ENCODE data around the gene RNFT2.
"Not testable (repeated sequence)": the region's sequence is repeated elsewhere in the genome, so short reads cannot be mapped to it uniquely, and the experiment has no call there.

Gene RNFT2

DNA sequence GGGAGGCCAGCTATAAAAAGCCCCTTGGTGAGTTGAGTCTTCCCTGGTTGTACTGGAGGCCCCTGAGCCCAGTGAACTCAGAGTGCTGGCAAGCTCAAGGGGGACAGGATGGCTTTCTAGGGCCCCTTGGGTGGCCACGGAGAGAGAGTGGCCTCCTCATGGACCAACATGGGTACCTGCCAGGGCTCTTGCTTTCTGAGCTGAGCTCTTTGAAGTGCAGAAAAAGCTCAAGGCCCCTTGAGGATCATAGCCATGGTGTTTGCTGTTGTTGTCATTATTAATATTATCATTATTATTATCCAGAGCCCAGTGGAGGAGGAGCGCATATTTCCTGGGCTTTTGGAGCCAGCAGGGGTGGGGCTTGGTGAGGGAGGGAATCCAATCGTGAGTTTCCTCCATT is 6.7 kb downstream of the RNFT2 start:
- Mint-ChIP-seq H3K4me3 (no peak overlapping the region), H3K27ac (no peak overlapping the region), H3K36me3 (ENCODE audit: low read depth) (no peaks in the 10 kb centered on the region), H3K4me1 (ENCODE audit: low read depth) (no peaks in the 10 kb centered on the region), H3K9me3 (no peaks in the 10 kb centered on the region), H3K27me3 (peaks cover 8% of the 10 kb centered on the region)
- intact Hi-C loops (cut with micrococcal nuclease) = no loop called here

DNA sequence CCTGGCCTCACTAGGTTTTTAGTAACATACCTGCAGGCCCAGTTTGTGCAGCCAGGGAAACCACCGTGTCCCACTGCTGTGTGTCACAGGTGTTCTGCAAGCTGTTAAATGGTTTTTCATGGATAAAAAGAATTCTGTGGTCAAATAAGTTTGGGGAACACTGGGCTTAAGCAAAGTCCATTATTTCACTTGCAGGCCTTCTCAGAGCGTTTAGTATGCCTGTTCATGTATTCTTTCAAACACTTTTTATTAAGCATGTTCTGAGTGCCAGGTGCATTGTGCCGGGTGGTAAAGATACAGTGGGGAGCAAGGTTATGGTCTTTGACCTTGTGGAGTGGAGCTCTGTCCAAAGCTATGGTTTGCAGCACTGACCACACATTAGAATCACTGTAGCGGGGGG is 7.4 kb downstream of the RNFT2 start:
- intact Hi-C loops (cut with micrococcal nuclease) = no loop called here
- Mint-ChIP-seq H3K27me3 (peaks cover 3% of the 10 kb centered on the region), H3K9me3 (no peaks in the 10 kb centered on the region), H3K27ac (no peak overlapping the region), H3K36me3 (ENCODE audit: low read depth) (no peaks in the 10 kb centered on the region), H3K4me3 (no peak overlapping the region), H3K4me1 (ENCODE audit: low read depth) (no peaks in the 10 kb centered on the region)

DNA sequence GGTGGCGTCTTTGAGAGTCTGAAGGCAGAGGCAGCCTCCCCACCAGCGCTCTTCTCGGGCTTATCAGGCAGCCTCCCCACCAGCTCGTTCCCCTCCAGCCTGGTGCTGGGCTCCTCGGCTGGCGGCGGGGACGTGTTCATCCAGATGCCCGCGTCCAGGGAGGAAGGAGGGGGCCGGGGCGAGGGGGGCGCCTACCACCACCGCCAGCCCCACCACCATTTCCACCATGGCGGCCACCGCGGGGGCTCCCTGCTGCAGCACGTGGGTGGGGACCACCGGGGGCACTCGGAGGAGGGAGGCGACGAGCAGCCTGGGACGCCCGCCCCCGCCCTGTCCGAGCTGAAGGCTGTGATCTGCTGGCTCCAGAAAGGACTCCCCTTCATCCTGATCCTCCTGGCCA is 11.8 kb downstream of the RNFT2 start:
- Mint-ChIP-seq H3K36me3 (ENCODE audit: low read depth) (no peaks in the 10 kb centered on the region), H3K4me3 (no peak overlapping the region), H3K4me1 (ENCODE audit: low read depth) (no peaks in the 10 kb centered on the region), H3K27me3 (no peaks in the 10 kb centered on the region), H3K9me3 (no peaks in the 10 kb centered on the region), H3K27ac (no peak overlapping the region)
- intact Hi-C loops (cut with micrococcal nuclease) = no loop called here

DNA sequence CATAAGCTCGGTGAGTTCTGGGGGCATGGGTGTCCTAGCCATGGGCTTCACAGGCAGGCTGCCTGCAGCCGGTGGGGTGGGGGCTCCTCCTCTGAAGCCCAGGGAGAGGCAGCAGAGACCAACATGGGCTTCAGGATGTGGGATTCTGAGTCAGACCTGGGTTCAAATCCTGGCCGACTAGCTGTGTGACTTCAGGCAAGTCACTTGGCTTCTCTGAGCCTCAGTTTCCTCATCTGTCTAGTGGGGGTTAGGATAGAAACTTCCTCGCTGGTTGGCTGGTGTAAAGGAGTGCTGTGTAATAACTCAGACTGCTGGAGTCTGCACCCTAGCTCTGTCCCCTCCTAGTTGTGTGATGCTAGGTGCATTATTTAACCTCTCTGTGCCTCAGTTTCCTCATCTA is 12.2 kb downstream of the RNFT2 start:
- Mint-ChIP-seq H3K4me1 (ENCODE audit: low read depth) (no peaks in the 10 kb centered on the region), H3K36me3 (ENCODE audit: low read depth) (no peaks in the 10 kb centered on the region), H3K27ac (no peak overlapping the region), H3K4me3 (no peak overlapping the region), H3K27me3 (peaks cover 1% of the 10 kb centered on the region), H3K9me3 (no peaks in the 10 kb centered on the region)
- intact Hi-C loops (cut with micrococcal nuclease) = no loop called here

DNA sequence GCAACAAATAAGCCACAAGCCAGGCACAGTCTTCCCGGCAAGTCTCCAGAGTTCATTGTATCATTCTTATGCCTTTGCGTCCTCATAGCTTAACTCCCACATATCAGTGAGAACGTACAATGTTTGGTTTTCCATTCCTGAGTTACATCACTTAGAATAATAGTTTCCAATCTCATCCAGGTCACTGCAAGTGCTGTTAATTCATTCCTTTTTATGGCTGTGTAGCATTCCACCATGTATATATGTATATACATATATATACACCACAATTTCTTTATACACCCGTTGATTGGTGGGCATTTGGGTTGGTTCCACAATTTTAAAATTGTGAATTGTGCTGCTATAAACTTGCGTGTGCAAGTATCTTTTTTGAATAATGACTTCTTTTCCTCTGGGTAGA is 16.0 kb downstream of the RNFT2 start:
- H3K4me1 Mint-ChIP-seq (ENCODE audit: low read depth); H3K9me3 Mint-ChIP-seq; H3K27me3 Mint-ChIP-seq; H3K4me3 Mint-ChIP-seq; intact Hi-C loops (cut with micrococcal nuclease); H3K36me3 Mint-ChIP-seq (ENCODE audit: low read depth); H3K27ac Mint-ChIP-seq: not testable (repeated sequence)

DNA sequence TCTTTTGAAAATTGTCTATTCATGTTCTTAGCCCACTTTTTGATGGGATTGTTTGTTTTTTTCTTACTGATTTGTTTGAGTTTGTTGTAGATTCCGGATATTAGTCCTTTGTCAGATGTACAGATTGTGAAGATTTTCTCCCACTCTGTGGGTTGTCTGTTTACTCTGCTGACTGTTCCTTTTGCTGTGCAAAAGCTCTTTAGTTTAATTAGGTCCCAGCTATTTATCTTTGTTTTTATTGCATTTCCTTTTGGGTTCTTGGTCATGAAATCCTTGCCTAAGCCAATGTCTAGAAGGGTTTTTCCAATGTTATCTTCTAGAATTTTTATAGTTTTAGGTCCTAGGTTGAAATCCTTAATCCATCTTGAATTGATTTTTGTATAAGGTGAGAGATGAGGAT is 16.7 kb downstream of the RNFT2 start:
- H3K4me1 Mint-ChIP-seq (ENCODE audit: low read depth); H3K27me3 Mint-ChIP-seq; H3K9me3 Mint-ChIP-seq; H3K27ac Mint-ChIP-seq; intact Hi-C loops (cut with micrococcal nuclease); H3K4me3 Mint-ChIP-seq; H3K36me3 Mint-ChIP-seq (ENCODE audit: low read depth): not testable (repeated sequence)

DNA sequence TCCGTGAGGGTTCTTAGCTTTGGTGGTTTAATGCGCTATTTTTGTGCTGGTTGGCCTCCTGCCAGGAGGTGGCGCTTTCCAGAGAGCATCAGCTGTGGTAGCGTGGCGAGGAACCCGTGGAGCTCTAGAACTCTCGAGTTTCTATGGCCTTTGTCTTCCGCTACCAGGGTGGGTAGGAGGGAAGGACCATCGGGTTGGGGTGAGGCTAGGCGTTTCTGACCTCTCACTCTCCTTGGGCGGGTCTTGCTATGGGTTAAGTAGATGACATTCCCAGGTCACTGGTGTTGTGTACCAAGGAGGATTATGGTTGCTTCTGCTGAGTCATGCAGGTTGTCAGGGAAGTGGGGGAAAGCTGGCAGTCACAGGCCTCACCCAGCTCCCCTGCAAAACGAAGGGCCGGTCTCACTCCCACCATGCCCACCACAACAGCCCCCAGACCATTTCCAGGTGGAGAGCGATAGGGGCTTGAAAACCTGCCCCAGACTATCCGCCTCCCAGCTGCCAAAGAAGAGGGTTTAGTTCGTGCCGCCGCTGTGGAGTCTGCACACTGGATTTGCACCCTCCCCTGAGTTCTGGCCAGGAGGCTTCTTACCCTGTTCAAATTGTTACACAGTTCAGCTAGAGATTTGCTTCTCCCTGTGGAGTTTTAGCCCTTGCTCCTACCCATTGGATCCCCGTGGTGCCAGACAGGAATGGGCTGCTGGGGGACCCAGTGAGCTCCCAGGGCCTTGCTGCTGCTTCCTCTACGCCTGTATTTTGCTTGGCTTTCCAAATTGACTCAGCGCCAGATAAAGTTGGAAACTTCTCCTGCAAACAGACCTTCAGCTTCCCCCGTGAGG is 21.9 kb downstream of the RNFT2 start:
- intact Hi-C loops (cut with micrococcal nuclease) = no loop called here
- Mint-ChIP-seq H3K27ac (no peak overlapping the region), H3K9me3 (no peaks in the 10 kb centered on the region), H3K36me3 (ENCODE audit: low read depth) (no peaks in the 10 kb centered on the region), H3K4me1 (ENCODE audit: low read depth) (no peaks in the 10 kb centered on the region), H3K27me3 (peaks cover 12% of the 10 kb centered on the region), H3K4me3 (peak overlapping the region; percentile 45)

DNA sequence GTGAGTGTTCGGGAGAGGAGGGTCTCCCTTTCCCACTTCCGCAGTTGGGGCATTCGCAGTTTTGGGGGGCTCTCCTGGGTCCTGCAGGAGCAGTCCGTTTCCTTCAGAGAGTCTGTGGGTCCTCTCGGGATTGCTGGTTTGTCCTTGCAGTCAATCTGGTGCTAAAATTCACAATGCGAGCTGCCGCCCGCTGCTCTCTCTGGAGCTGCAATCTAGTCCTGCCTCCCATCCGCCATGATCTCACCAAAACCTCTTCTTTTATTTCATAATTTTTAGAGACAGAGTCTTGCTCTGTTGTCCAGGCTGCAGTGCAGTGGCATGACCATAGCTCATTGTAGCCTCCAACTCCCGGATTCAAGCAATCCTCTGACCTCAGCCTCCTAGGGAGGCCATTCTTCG is 22.5 kb downstream of the RNFT2 start:
- H3K4me1 Mint-ChIP-seq (ENCODE audit: low read depth) = no peaks in the 10 kb centered on the region
- no peaks in the 10 kb centered on the region for H3K9me3 Mint-ChIP-seq
- H3K4me3 Mint-ChIP-seq = no peak overlapping the region
- peaks cover 11% of the 10 kb centered on the region for H3K27me3 Mint-ChIP-seq
- intact Hi-C loops (cut with micrococcal nuclease) = no loop called here
- no peaks in the 10 kb centered on the region for H3K36me3 Mint-ChIP-seq (ENCODE audit: low read depth)
- no peak overlapping the region for H3K27ac Mint-ChIP-seq

DNA sequence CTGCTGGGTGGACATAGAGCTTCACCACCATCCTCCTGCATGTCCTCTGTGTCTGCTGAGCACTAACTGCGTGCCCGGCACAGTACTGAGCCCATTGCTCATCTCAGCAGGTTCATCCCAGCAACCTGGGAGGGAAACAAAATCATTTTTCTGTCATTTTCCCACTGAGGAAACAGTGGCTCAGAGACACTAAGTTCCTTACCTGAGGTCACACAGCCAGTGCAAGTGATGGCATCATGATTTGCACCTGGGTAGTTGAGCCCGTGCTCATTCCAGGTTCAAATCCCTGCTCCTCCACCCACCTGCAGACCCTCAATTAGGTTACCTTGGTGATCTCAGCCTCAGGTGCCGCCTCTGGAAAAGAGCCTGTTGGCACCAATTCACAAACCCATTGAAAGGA is 23.4 kb downstream of the RNFT2 start:
- intact Hi-C loops (cut with micrococcal nuclease) = no loop called here
- H3K4me1 Mint-ChIP-seq (ENCODE audit: low read depth) = no peaks in the 10 kb centered on the region
- H3K27me3 Mint-ChIP-seq = peaks cover 9% of the 10 kb centered on the region
- H3K36me3 Mint-ChIP-seq (ENCODE audit: low read depth) = no peaks in the 10 kb centered on the region
- H3K4me3 Mint-ChIP-seq = no peak overlapping the region
- H3K27ac Mint-ChIP-seq = no peak overlapping the region
- no peaks in the 10 kb centered on the region for H3K9me3 Mint-ChIP-seq

DNA sequence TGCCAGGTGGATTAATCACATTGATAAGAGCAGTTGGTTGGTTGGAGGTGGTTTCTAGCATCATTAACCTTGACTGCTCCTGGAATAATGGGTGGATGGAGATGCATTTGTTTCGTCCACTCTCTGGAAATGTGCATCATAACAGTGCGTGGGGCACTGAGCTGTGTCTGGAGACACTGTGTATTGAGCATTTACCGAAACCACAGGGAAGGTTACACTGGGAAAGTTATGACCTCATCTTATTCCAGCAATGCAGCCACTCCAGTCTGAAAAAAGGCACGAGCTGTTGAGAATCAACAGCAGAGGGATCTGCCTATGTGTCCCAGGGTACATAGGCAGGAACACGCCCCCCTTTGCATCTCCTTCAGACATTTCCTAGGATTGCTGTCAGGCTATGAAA is 27.2 kb downstream of the RNFT2 start:
- H3K27ac Mint-ChIP-seq = no peak overlapping the region

DNA sequence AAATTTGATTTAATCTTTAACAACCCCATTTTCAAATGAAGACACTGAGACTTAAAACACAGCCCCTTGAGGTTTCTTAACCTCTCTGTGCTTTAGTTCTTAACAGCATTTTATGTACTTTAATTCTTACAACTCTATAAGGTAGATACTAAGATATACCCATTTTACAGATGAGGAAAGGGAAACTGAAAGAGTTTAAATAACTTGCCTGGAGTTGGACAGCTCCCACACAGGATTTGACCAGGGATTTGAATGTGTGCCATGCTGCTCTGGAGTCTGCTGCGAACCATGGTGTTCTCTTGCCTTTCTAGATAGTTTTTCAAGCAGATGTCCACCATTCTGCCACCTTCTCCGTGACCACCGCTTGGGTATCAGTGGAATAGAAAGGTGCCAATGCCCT is 28.2 kb downstream of the RNFT2 start:
- H3K4me1 Mint-ChIP-seq (ENCODE audit: low read depth) = no peaks in the 10 kb centered on the region
- no peak overlapping the region for H3K27ac Mint-ChIP-seq
- H3K9me3 Mint-ChIP-seq = no peaks in the 10 kb centered on the region
- no peaks in the 10 kb centered on the region for H3K36me3 Mint-ChIP-seq (ENCODE audit: low read depth)
- H3K4me3 Mint-ChIP-seq = no peak overlapping the region
- intact Hi-C loops (cut with micrococcal nuclease) = no loop called here
- no peaks in the 10 kb centered on the region for H3K27me3 Mint-ChIP-seq

More for the DNA sequence above, 27.2 kb downstream of the RNFT2 start:
- H3K9me3 Mint-ChIP-seq = no peaks in the 10 kb centered on the region
- intact Hi-C loops (cut with micrococcal nuclease) = no loop called here
- peaks cover 3% of the 10 kb centered on the region for H3K27me3 Mint-ChIP-seq
- no peaks in the 10 kb centered on the region for H3K36me3 Mint-ChIP-seq (ENCODE audit: low read depth)
- no peak overlapping the region for H3K4me3 Mint-ChIP-seq
- no peaks in the 10 kb centered on the region for H3K4me1 Mint-ChIP-seq (ENCODE audit: low read depth)

DNA sequence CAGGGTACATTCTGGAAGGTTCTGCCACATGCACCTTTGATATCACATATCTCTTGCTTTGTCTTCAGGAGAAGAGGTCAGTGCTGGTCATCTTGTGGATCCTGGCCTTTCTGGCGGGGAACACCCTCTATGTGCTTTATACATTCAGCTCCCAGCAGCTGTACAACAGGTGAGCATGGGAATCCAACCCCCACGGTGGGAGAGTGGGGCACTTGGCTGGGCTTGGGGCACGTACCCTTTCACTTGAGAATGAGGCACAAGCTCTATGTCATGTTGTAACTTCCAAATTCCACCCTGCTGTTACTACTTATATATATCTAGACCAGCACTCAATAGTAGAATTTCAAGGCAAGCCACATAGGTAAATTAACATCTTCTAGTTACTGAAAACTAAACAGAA is 28.6 kb downstream of the RNFT2 start:
- no peak overlapping the region for H3K4me3 Mint-ChIP-seq
- H3K4me1 Mint-ChIP-seq (ENCODE audit: low read depth) = no peaks in the 10 kb centered on the region
- H3K9me3 Mint-ChIP-seq = no peaks in the 10 kb centered on the region
- H3K27me3 Mint-ChIP-seq = no peaks in the 10 kb centered on the region
- H3K27ac Mint-ChIP-seq = no peak overlapping the region
- H3K36me3 Mint-ChIP-seq (ENCODE audit: low read depth) = no peaks in the 10 kb centered on the region
- intact Hi-C loops (cut with micrococcal nuclease) = no loop called here

DNA sequence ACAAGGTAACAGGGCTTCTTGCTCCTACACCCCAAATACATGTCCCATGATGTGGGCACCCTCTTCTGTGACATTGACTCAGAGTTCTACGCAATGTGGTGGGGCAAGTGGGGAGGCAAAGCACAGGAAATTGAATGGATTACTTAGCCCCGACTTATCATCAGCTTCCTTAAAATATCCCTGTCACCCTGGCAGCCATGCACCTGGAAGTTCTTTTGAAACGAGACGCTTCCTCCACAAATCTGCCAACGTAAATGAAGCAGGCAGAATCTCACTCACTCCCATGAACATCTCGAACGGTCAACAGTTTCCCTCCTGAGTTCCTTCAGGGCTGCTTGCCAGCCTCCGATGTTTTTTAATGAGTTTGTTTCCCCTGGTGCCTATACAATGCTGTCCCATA is 33.5 kb downstream of the RNFT2 start:
- Mint-ChIP-seq H3K4me1 (ENCODE audit: low read depth) (no peaks in the 10 kb centered on the region), H3K36me3 (ENCODE audit: low read depth) (no peaks in the 10 kb centered on the region), H3K27me3 (no peaks in the 10 kb centered on the region), H3K27ac (no peak overlapping the region), H3K4me3 (no peak overlapping the region), H3K9me3 (no peaks in the 10 kb centered on the region)
- intact Hi-C loops (cut with micrococcal nuclease) = no loop called here

DNA sequence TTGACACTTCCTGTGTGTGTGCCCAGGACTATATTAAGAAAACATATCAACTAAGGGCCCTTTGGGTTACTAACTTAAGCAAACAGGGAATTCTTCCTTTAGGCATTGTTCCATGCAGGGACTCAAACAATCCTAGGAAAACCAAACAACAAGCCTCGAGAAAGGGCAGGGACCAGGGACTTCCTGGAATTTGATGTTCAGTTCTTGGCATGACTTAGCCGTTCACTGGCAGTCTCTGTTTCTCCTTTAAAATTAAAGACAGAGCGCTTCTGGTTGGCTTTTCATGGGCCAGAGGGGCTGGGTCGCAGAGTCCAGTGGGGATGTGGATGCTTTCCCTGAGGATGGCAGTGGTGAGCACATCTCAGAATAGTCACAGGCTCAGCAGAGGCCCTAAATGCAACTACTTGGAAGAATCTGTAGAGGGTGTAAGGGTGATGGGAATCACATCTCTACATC is 35.2 kb downstream of the RNFT2 start:
- H3K27me3 Mint-ChIP-seq = no peaks in the 10 kb centered on the region
- no peaks in the 10 kb centered on the region for H3K9me3 Mint-ChIP-seq
- intact Hi-C loops (cut with micrococcal nuclease) = no loop called here
- H3K4me3 Mint-ChIP-seq = no peak overlapping the region
- H3K4me1 Mint-ChIP-seq (ENCODE audit: low read depth) = no peaks in the 10 kb centered on the region
- H3K36me3 Mint-ChIP-seq (ENCODE audit: low read depth) = no peaks in the 10 kb centered on the region
- H3K27ac Mint-ChIP-seq = no peak overlapping the region

DNA sequence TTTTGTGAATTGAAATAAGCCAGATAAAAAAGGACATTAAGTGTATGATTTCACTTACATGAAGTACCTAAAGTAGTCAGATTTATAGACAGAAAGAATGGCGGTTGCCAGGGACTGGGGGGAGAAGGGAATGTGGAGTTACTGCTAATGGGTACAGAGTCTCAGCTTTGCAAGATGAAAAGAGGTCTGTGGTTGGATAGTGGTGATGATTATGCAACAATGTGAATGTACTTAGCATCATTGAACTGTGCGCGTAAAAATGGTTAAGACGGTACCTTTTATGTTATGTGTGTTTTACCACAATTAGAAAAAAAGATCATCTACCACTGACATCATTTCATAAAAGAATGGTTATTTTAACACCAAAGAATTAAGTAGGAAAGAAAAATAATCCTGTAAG is 35.9 kb downstream of the RNFT2 start:
- Mint-ChIP-seq H3K27me3 (no peaks in the 10 kb centered on the region), H3K36me3 (ENCODE audit: low read depth) (no peaks in the 10 kb centered on the region), H3K9me3 (no peaks in the 10 kb centered on the region), H3K4me1 (ENCODE audit: low read depth) (no peaks in the 10 kb centered on the region), H3K4me3 (no peak overlapping the region), H3K27ac (no peak overlapping the region)
- intact Hi-C loops (cut with micrococcal nuclease) = no loop called here

Data from dendritic cell treated with granulocyte-macrophage colony-stimulating factor and Interleukin-4, amounts not matched to agents 40 ng/mL and 50 ng/mL, for 4 days (primary cell).